GM10847 (cell line): ENCODE measurements around the gene ATG16L1.

Experiments
- POLR2A ChIP-seq: IDR thresholded peaks from 2 replicates; pipeline ENCODE4 v1.6.1; 2011; ENCODE audit not compliant: insufficient read length; ENCODE audit errors: extremely low read depth

ATG16L1 gene

GRCh38 chr2:233244818-233245217, 6.7 kb upstream of the ATG16L1 start:
- no peak for TF ChIP-seq POLR2A

- TF ChIP-seq POLR2A = no peak
These were observed 6.1 kb upstream of the ATG16L1 start for GRCh38 chr2:233245406-233245805.

- no peak for TF ChIP-seq POLR2A
These were observed 4.4 kb upstream of the ATG16L1 start for GRCh38 chr2:233247116-233247515.

GRCh38 chr2:233247744-233248143, 3.7 kb upstream of the ATG16L1 start:
- no peak for TF ChIP-seq POLR2A

- no peak for TF ChIP-seq POLR2A
These were observed 2.5 kb upstream of the ATG16L1 start for GRCh38 chr2:233248999-233249398.

GRCh38 chr2:233250568-233250967, 905 bp upstream of the ATG16L1 start:
- TF ChIP-seq POLR2A = no peak

- TF ChIP-seq POLR2A = no peak
These were observed 528 bp upstream of the ATG16L1 start for GRCh38 chr2:233250985-233251305.

- no peak for TF ChIP-seq POLR2A
These were observed 754 bp downstream of the ATG16L1 start for GRCh38 chr2:233252227-233252626.

GRCh38 chr2:233255151-233255550, 3.7 kb downstream of the ATG16L1 start:
- no peak for TF ChIP-seq POLR2A

- TF ChIP-seq POLR2A = no peak
These were observed 4.6 kb downstream of the ATG16L1 start for GRCh38 chr2:233256048-233256447.

GRCh38 chr2:233258211-233258610, 6.7 kb downstream of the ATG16L1 start:
- no peak for TF ChIP-seq POLR2A

- TF ChIP-seq POLR2A = no peak
These were observed 8.3 kb downstream of the ATG16L1 start for GRCh38 chr2:233259730-233260129.

GRCh38 chr2:233260661-233261060, 9.2 kb downstream of the ATG16L1 start:
- no peak for TF ChIP-seq POLR2A

- TF ChIP-seq POLR2A = no peak
These were observed 10.5 kb downstream of the ATG16L1 start for GRCh38 chr2:233261819-233262555.

GRCh38 chr2:233262562-233262961, 11.1 kb downstream of the ATG16L1 start:
- no peak for TF ChIP-seq POLR2A

GRCh38 chr2:233263045-233263570, 11.6 kb downstream of the ATG16L1 start:
- TF ChIP-seq POLR2A = no peak

GRCh38 chr2:233264667-233265066, 13.2 kb downstream of the ATG16L1 start:
- TF ChIP-seq POLR2A = no peak
